Keratinocyte (primary cell): ENCODE data around the gene BBS12. TPM values are rescaled to one million over a fixed set of nuclear protein-coding genes. Genes with fewer than 3 reads are reported as not detected.
A peak's percentile ranks its signal among the peaks of the same experiment; 100 is the strongest.

Experiments used
- DNase-seq: peaks from one replicate; pipeline ENCODE4 v3.0.0-alpha.2; 2011; ENCODE audit warnings: low read depth, missing footprints, low spot score
- FAIRE-seq: peaks from 2 replicates; lab custom pipeline; 2011; peaks lifted over from hg19 to GRCh38; lab: Jason Lieb, UNC
- H2AFZ ChIP-seq: 2 replicates; pipeline ENCODE4 v1.6.0; 2012; ENCODE audit warnings: low read length, control low read depth, inconsistent platforms; ENCODE audit not compliant: control insufficient read depth
- H3K27ac ChIP-seq: 2 replicates; pipeline ENCODE4 v1.5.1; 2011; ENCODE audit warnings: low read length; ENCODE audit not compliant: control insufficient read depth, insufficient read depth
- H3K27me3 ChIP-seq: 3 replicates; pipeline ENCODE4 v1.6.0; 2011; ENCODE audit warnings: low read length; ENCODE audit not compliant: control insufficient read depth, insufficient read depth; ENCODE audit errors: extremely low read depth
- H3K36me3 ChIP-seq, 2 experiments: 2 replicates in 1 of 2; 3 replicates in 1 of 2; pipeline ENCODE4 v1.5.1; 2011; ENCODE audit warnings: low read length in 2 of 2, mild to moderate bottlenecking in 1 of 2; ENCODE audit not compliant: control insufficient read depth in 2 of 2, insufficient read depth in 2 of 2; ENCODE audit errors: extremely low read depth in 1 of 2
- H3K4me1 ChIP-seq: 3 replicates; pipeline ENCODE4 v1.5.1; 2011; ENCODE audit warnings: low read length; ENCODE audit not compliant: control insufficient read depth, insufficient read depth; ENCODE audit errors: extremely low read depth
- H3K4me2 ChIP-seq: 3 replicates; pipeline ENCODE4 v1.6.0; 2011; ENCODE audit warnings: low read depth, low read length; ENCODE audit not compliant: control insufficient read depth, insufficient read depth; ENCODE audit errors: extremely low read depth
- H3K4me3 ChIP-seq, 3 experiments: fragments of 200-600 bp in 1 of 3; sonication (generic) in 1 of 3; 2 replicates in 2 of 3; 3 replicates in 1 of 3; pipeline ENCODE4 v1.5.1; 2011 to 2016; ENCODE audit warnings: low read length in 3 of 3, mild to moderate bottlenecking in 3 of 3, control low read depth in 2 of 3, inconsistent platforms in 1 of 3, low read depth in 1 of 3, mixed read lengths in 1 of 3, mixed run types in 1 of 3, moderate library complexity in 1 of 3; ENCODE audit not compliant: control insufficient read depth in 2 of 3, insufficient read depth in 2 of 3; ENCODE audit errors: extremely low read depth in 1 of 3
- H3K79me2 ChIP-seq: 2 replicates; pipeline ENCODE4 v1.6.0; 2012; ENCODE audit warnings: low read length; ENCODE audit not compliant: control insufficient read depth, insufficient read depth
- H3K9ac ChIP-seq: 3 replicates; pipeline ENCODE4 v1.6.0; 2011; ENCODE audit warnings: low read length; ENCODE audit not compliant: control insufficient read depth, insufficient read depth; ENCODE audit errors: extremely low read depth
- H3K9me1 ChIP-seq: 3 replicates; pipeline ENCODE4 v1.6.0; 2011; ENCODE audit warnings: low read length; ENCODE audit not compliant: control insufficient read depth, insufficient read depth; ENCODE audit errors: extremely low read depth
- H3K9me3 ChIP-seq: 2 replicates; pipeline ENCODE4 v1.5.1; 2012; ENCODE audit warnings: low read depth, low read length; ENCODE audit not compliant: control insufficient read depth
- H4K20me1 ChIP-seq: 3 replicates; pipeline ENCODE4 v1.6.0; 2011; ENCODE audit warnings: low read length; ENCODE audit not compliant: control insufficient read depth, insufficient read depth; ENCODE audit errors: extremely low read depth
- EZH2 ChIP-seq: IDR thresholded peaks from one replicate; pipeline ENCODE4 v1.6.1; 2012; ENCODE audit warnings: inconsistent platforms, mild to moderate bottlenecking, low read length, moderate library complexity
- dilution Hi-C: fragments of 300-500 bp; cut with MboI; formaldehyde crosslinking; loops from one replicate; pipeline ENCODE4 v1.7.0; 2020; ENCODE audit warnings: low sequenced_read_pairs; ENCODE audit not compliant: extremely low pct_ligation_motif_present
- polyA plus RNA-seq, 5 experiments: library from polyadenylated mRNA; depleted of rRNA in 3 of 5; stranded (reverse) in 3 of 5; stranded (forward) in 1 of 5; unstranded in 1 of 5; fragments of >200 nt; gene quantifications; 1 replicate in 1 of 5; 2 replicates in 3 of 5; 3 replicates in 1 of 5; pipeline versions ENCODE4 v1.2.1 to v1.2.3, GENCODE V29; 2011 to 2012; ENCODE audit warnings: missing spikeins in 2 of 5, low read depth in 1 of 5, low replicate concordance in 1 of 5
- TF ChIP-seq, protein P1 (sequence below), 3 experiments: IDR thresholded peaks in 1 of 3; conservative IDR thresholded peaks in 1 of 3; optimal IDR thresholded peaks in 1 of 3; 2 replicates in 2 of 3; 3 replicates in 1 of 3; pipeline versions ENCODE3 to v1.5.1; 2011; ENCODE audit warnings: low read length in 3 of 3, mild to moderate bottlenecking in 3 of 3, moderate library complexity in 2 of 3, control low read depth in 1 of 3, inconsistent platforms in 1 of 3; ENCODE audit not compliant: insufficient read depth in 2 of 3; ENCODE audit errors: extremely low read depth in 1 of 3

The BBS12 gene
- polyA plus RNA-seq, 1 donor (not counting 4 experiments of a cell fraction or from before 2014, with no cell fraction given) = 2.5 TPM

GRCh38 chr4:122731676-122732075, 828 bp upstream of the BBS12 start:
- Histone ChIP-seq H3K27ac (no peak overlapping the region), H3K4me3 (peak overlapping the region in 1 of 3 experiments; percentile 53), H3K4me1 (peaks cover 8% of the 10 kb centered on the region), H2AFZ (peak overlapping the region; percentile 90), H3K36me3 (no peaks in the 10 kb centered on the region), H3K9me1 (no peaks in the 10 kb centered on the region), H3K4me2 (peak overlapping the region; percentile 76), H3K9ac (peak overlapping the region; percentile 64), H4K20me1 (no peaks in the 10 kb centered on the region), H3K9me3 (no peaks in the 10 kb centered on the region), H3K79me2 (no peaks in the 10 kb centered on the region), H3K27me3 (no peaks in the 10 kb centered on the region)
- DNase-seq (no peak), FAIRE-seq (no peak)
- no peak for TF ChIP-seq EZH2
- TF ChIP-seq, protein P1, sequence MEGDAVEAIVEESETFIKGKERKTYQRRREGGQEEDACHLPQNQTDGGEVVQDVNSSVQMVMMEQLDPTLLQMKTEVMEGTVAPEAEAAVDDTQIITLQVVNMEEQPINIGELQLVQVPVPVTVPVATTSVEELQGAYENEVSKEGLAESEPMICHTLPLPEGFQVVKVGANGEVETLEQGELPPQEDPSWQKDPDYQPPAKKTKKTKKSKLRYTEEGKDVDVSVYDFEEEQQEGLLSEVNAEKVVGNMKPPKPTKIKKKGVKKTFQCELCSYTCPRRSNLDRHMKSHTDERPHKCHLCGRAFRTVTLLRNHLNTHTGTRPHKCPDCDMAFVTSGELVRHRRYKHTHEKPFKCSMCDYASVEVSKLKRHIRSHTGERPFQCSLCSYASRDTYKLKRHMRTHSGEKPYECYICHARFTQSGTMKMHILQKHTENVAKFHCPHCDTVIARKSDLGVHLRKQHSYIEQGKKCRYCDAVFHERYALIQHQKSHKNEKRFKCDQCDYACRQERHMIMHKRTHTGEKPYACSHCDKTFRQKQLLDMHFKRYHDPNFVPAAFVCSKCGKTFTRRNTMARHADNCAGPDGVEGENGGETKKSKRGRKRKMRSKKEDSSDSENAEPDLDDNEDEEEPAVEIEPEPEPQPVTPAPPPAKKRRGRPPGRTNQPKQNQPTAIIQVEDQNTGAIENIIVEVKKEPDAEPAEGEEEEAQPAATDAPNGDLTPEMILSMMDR (optimal IDR thresholded peaks at IDR 0.05 in 1 of 3, IDR thresholded peaks at IDR 0.05 in 1 of 3, conservative IDR thresholded peaks at IDR 0.05 in 1 of 3; ENCODE audit: extremely low read depth in 1 of 3, insufficient read depth in 2 of 3, low read length in 3 of 3) = no peak
- dilution Hi-C loops = no loop called here

- Histone ChIP-seq H4K20me1 (no peaks in the 10 kb centered on the region), H3K9me3 (no peaks in the 10 kb centered on the region), H3K36me3 (no peaks in the 10 kb centered on the region), H3K27me3 (no peaks in the 10 kb centered on the region), H3K9me1 (no peaks in the 10 kb centered on the region), H3K4me2 (peak overlapping the region; percentile 74), H3K4me1 (peaks cover 11% of the 10 kb centered on the region), H3K4me3 (peak overlapping the region in 2 of 3 experiments; percentile 99 to 100), H3K27ac (peak overlapping the region; percentile 98), H3K9ac (peak overlapping the region; percentile 97), H2AFZ (no peak overlapping the region), H3K79me2 (no peaks in the 10 kb centered on the region)
- dilution Hi-C loops = no loop called here
- TF ChIP-seq, protein P1 (optimal IDR thresholded peaks at IDR 0.05 in 1 of 3, IDR thresholded peaks at IDR 0.05 in 1 of 3, conservative IDR thresholded peaks at IDR 0.05 in 1 of 3; ENCODE audit: extremely low read depth in 1 of 3, insufficient read depth in 2 of 3, low read length in 3 of 3) = no peak
- TF ChIP-seq EZH2 = no peak
- FAIRE-seq (no peak), DNase-seq (no peak)
These were observed 1.2 kb downstream of the BBS12 start for GRCh38 chr4:122733787-122734120.
